HepG2 (cell line): ENCODE data around the gene NRP1. TPM values are rescaled to one million over a fixed set of nuclear protein-coding genes. Genes with fewer than 3 reads are reported as not detected.

Experiments
- ATAC-seq: fragments of 200-7000 bp; cut with Tn5 transposase; 3 replicates; pipeline ENCODE4 v1.9.1; 2020; ENCODE audit warnings: mild to moderate bottlenecking, moderate library complexity
- BruUV-seq: library from RNA; stranded (reverse); fragments of 400-500 nt; replicated peaks from 2 replicates; lab custom pipeline; 2021; lab: Mats Ljungman, UMichigan
- CTCF ChIA-PET: fragments of 300-600 bp; formaldehyde crosslinking; extraction: SDS; loops from one replicate; lab custom pipeline; 2021; ENCODE audit warnings: low total read pairs, inconsistent platforms, low intra/inter-chr PET ratio; lab: Yijun Ruan, JAX
- POLR2A ChIA-PET: fragments of 350-600 bp; sonication (Branson Sonifier 250); formaldehyde crosslinking; loops from one replicate; lab custom pipeline; 2020; ENCODE audit warnings: antibody characterized with exemption, inconsistent platforms; lab: Yijun Ruan, JAX
- DNase-seq: peaks from one replicate; pipeline ENCODE4 v3.0.0-alpha.2; 2015; ENCODE audit warnings: low spot score
- FAIRE-seq: peaks from 3 replicates; lab custom pipeline; 2011; peaks lifted over from hg19 to GRCh38; lab: Jason Lieb, UNC
- H2AFZ ChIP-seq: one replicate; pipeline ENCODE4 v1.6.1; 2011; ENCODE audit warnings: low read length, inconsistent platforms
- H3K27ac ChIP-seq: fragments of 300-600 bp; 3 replicates; pipeline ENCODE4 v1.8.0; 2011; ENCODE audit warnings: mixed run types, mild to moderate bottlenecking, mixed read lengths, low read length, inconsistent platforms; ENCODE audit not compliant: insufficient read depth; ENCODE audit errors: extremely low read length
- H3K27me3 ChIP-seq, 2 experiments: fragments of 200-600 bp in 1 of 2; 2 replicates in 1 of 2; 3 replicates in 1 of 2; pipeline versions ENCODE4 v1.6.0 to v1.8.0; 2011; ENCODE audit warnings: low read length in 2 of 2, mild to moderate bottlenecking in 2 of 2, moderate library complexity in 2 of 2, inconsistent platforms in 1 of 2; ENCODE audit not compliant: insufficient read depth in 2 of 2, control insufficient read depth in 1 of 2
- H3K36me3 ChIP-seq, 2 experiments: fragments of 200-600 bp in 1 of 2; replicated peaks in 1 of 2; 2 replicates in 1 of 2; 3 replicates in 1 of 2; pipeline versions ENCODE4 v1.5.1 to v1.8.0; 2011; ENCODE audit warnings: low read length in 2 of 2, inconsistent platforms in 1 of 2; ENCODE audit not compliant: insufficient read depth in 2 of 2, control insufficient read depth in 1 of 2
- H3K4me1 ChIP-seq: 2 replicates; pipeline ENCODE4 v1.5.1; 2012; ENCODE audit warnings: low read length, inconsistent platforms; ENCODE audit not compliant: insufficient read depth
- H3K4me2 ChIP-seq: 2 replicates; pipeline ENCODE4 v1.6.0; 2011; ENCODE audit warnings: low read depth, low read length, inconsistent platforms
- H3K4me3 ChIP-seq, 3 experiments: fragments of 200-600 bp in 1 of 3; sonication (generic), shearing (Covaris generic) in 1 of 3; replicated peaks in 1 of 3; 2 replicates each; pipeline ENCODE4 v1.5.1; 2011 to 2016; ENCODE audit warnings: low read length in 3 of 3, inconsistent platforms in 2 of 3, low read depth in 2 of 3, mild to moderate bottlenecking in 2 of 3, control low read depth in 1 of 3, mixed read lengths in 1 of 3; ENCODE audit not compliant: insufficient read depth in 1 of 3
- H3K79me2 ChIP-seq: one replicate; pipeline ENCODE4 v1.6.1; 2011; ENCODE audit warnings: low read length, inconsistent platforms; ENCODE audit not compliant: insufficient read depth
- H3K9ac ChIP-seq: 2 replicates; pipeline ENCODE4 v1.6.0; 2011; ENCODE audit warnings: mild to moderate bottlenecking, low read depth, low read length, inconsistent platforms; ENCODE audit not compliant: insufficient read depth
- H3K9me3 ChIP-seq: 2 replicates; pipeline ENCODE4 v1.5.1; 2012; ENCODE audit warnings: mild to moderate bottlenecking, low read length
- H4K20me1 ChIP-seq: 2 replicates; pipeline ENCODE4 v1.6.0; 2011; ENCODE audit warnings: inconsistent platforms, mild to moderate bottlenecking, low read length, moderate library complexity; ENCODE audit not compliant: insufficient read depth
- CAMTA2 ChIP-seq: sonication (generic); formaldehyde crosslinking; IDR thresholded peaks from 2 replicates; pipeline ENCODE4 v1.4.0; 2020; ENCODE audit warnings: mild to moderate bottlenecking, missing genetic modification reagents, borderline replicate concordance
- CEBPG ChIP-seq: IDR thresholded peaks from 2 replicates; pipeline ENCODE4 v1.6.1; 2016
- ELF1 ChIP-seq: sonication (generic); formaldehyde crosslinking; IDR thresholded peaks from 2 replicates; pipeline ENCODE4 v1.4.0; 2020; ENCODE audit warnings: missing genetic modification reagents
- FOXC1 ChIP-seq: sonication (generic); formaldehyde crosslinking; IDR thresholded peaks from 2 replicates; pipeline ENCODE4 v1.8.0; 2022; ENCODE audit warnings: mild to moderate bottlenecking, missing genetic modification reagents, borderline replicate concordance
- KLF9 ChIP-seq: IDR thresholded peaks from 2 replicates; pipeline ENCODE4 v1.6.1; 2016; ENCODE audit warnings: low read depth
- PITX1 ChIP-seq: sonication (generic); formaldehyde crosslinking; IDR thresholded peaks from 2 replicates; pipeline ENCODE4 v1.5.1; 2020; ENCODE audit warnings: mild to moderate bottlenecking, missing genetic modification reagents
- YEATS4 ChIP-seq: sonication (generic); formaldehyde crosslinking; IDR thresholded peaks from 2 replicates; pipeline ENCODE4 v1.4.0; 2020; ENCODE audit warnings: missing genetic modification reagents, borderline replicate concordance
- ZBTB8A ChIP-seq: sonication (generic); formaldehyde crosslinking; IDR thresholded peaks from 2 replicates; pipeline ENCODE4 v1.4.0; 2020; ENCODE audit warnings: mild to moderate bottlenecking, low read depth, missing genetic modification reagents, borderline replicate concordance
- ZNF431 ChIP-seq: sonication (generic); formaldehyde crosslinking; IDR thresholded peaks from 2 replicates; pipeline ENCODE4 v1.9.0; 2022; ENCODE audit warnings: missing genetic modification reagents, low read depth, mild to moderate bottlenecking, borderline replicate concordance
- ZNF616 ChIP-seq: sonication (generic); formaldehyde crosslinking; IDR thresholded peaks from 2 replicates; pipeline ENCODE4 v1.5.0; 2020; ENCODE audit warnings: low read depth, mild to moderate bottlenecking, missing genetic modification reagents
- ZNF839 ChIP-seq: sonication (generic); formaldehyde crosslinking; IDR thresholded peaks from 2 replicates; pipeline ENCODE4 v1.4.0; 2020; ENCODE audit warnings: missing genetic modification reagents, mild to moderate bottlenecking, borderline replicate concordance
- ZNF878 ChIP-seq: sonication (generic); formaldehyde crosslinking; IDR thresholded peaks from 2 replicates; pipeline ENCODE4 v1.8.1; 2023; ENCODE audit warnings: mild to moderate bottlenecking, missing genetic modification reagents, moderate library complexity
- ZSCAN12 ChIP-seq: sonication (generic); formaldehyde crosslinking; IDR thresholded peaks from 2 replicates; pipeline ENCODE4 v1.9.0; 2021; ENCODE audit warnings: mild to moderate bottlenecking, missing genetic modification reagents
- WGBS: methylation state at CpG from one replicate; pipeline ENCODE4 v1.1.6; 2017; ENCODE audit warnings: low lambda C conversion rate; 5-methylcytosine and 5-hydroxymethylcytosine counted together
- in situ Hi-C: cut with HindIII; loops from 2 replicates; pipeline ENCODE4 v1.10.0; 2017; ENCODE audit warnings: low pct_unique_long_range_greater_than_20kb; ENCODE audit not compliant: extremely low pct_ligation_motif_present
- intact Hi-C: fragments of 100-400 bp; cut with micrococcal nuclease; formaldehyde crosslinking; loops from one replicate; pipeline ENCODE4 v1.10.0; 2022; ENCODE audit not compliant: unreplicated experiment
- polyA plus RNA-seq, 8 experiments: library from polyadenylated mRNA; depleted of rRNA in 3 of 8; stranded (reverse) in 7 of 8; unstranded in 1 of 8; fragments of >200 nt; fragmentation: Illumina TruSeq in 4 of 8; extraction: Trizol in 4 of 8; gene quantifications; 2 replicates each; pipeline versions ENCODE4 v1.2.1 to v1.2.3, GENCODE V29; 2011 to 2016; ENCODE audit warnings: low read depth in 4 of 8, missing spikeins in 1 of 8, mixed read lengths in 1 of 8; ENCODE audit not compliant: insufficient read depth in 1 of 8
- total RNA-seq, 5 experiments: library from RNA; depleted of rRNA; stranded (reverse); fragments of >200 nt; fragmentation: Illumina TruSeq; extraction: Trizol; gene quantifications; 2 replicates each; pipeline ENCODE4 v1.2.3, GENCODE V29; 2016; ENCODE audit warnings: low read depth in 1 of 5
- TF ChIP-seq, protein P1 (sequence below): sonication (generic); formaldehyde crosslinking; IDR thresholded peaks from 2 replicates; pipeline ENCODE4 v1.9.0; 2021; ENCODE audit warnings: mild to moderate bottlenecking, missing genetic modification reagents
- TF ChIP-seq, protein P2 (sequence below): sonication (generic); formaldehyde crosslinking; IDR thresholded peaks from 2 replicates; pipeline ENCODE4 v1.5.0; 2020; ENCODE audit warnings: missing genetic modification reagents
- TF ChIP-seq, protein P3 (sequence below): fragments of 450-650 bp; IDR thresholded peaks from 2 replicates; pipeline ENCODE4 v1.6.1; 2017
- TF ChIP-seq, protein P4 (sequence below): sonication (generic); formaldehyde crosslinking; IDR thresholded peaks from 2 replicates; pipeline ENCODE4 v1.4.0; 2020; ENCODE audit warnings: missing genetic modification reagents

Gene NRP1
- total and polyA plus RNA-seq, 2 of the 13 experiments (the other 11 are each of a cell fraction or from before 2014, with no cell fraction given), result 5.3 to 5.8 TPM

DNA sequence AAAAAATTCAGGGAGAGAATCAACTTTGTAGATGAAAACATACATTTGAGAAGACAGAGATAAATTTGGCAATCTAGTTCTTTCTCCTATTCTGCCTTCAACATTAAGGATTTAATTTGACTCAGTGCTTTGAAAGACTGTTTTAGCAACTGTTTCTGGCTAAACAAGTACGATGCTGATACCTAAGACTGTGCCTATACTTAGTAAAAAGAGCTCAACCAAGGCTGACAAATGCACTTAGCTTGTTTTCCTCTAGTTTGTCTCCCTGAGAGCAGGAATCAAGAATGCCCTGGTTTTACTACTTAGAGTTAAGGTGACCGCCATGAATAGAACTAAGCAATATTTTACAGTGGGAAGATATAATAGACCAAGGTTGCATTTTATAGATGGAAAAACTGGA, 49.5 kb downstream of the NRP1 start:
- H3K9ac ChIP-seq, result no peak overlapping the region
- no peak for TF ChIP-seq FOXC1 (CRISPR knock-in tag)
- no peak for TF ChIP-seq ZNF616 (CRISPR knock-in tag)
- no peak for TF ChIP-seq CAMTA2 (CRISPR knock-in tag)
- no peak for TF ChIP-seq CEBPG (CRISPR knock-in tag)
- no peak for TF ChIP-seq ZNF431 (CRISPR knock-in tag)
- TF ChIP-seq, protein P1, sequence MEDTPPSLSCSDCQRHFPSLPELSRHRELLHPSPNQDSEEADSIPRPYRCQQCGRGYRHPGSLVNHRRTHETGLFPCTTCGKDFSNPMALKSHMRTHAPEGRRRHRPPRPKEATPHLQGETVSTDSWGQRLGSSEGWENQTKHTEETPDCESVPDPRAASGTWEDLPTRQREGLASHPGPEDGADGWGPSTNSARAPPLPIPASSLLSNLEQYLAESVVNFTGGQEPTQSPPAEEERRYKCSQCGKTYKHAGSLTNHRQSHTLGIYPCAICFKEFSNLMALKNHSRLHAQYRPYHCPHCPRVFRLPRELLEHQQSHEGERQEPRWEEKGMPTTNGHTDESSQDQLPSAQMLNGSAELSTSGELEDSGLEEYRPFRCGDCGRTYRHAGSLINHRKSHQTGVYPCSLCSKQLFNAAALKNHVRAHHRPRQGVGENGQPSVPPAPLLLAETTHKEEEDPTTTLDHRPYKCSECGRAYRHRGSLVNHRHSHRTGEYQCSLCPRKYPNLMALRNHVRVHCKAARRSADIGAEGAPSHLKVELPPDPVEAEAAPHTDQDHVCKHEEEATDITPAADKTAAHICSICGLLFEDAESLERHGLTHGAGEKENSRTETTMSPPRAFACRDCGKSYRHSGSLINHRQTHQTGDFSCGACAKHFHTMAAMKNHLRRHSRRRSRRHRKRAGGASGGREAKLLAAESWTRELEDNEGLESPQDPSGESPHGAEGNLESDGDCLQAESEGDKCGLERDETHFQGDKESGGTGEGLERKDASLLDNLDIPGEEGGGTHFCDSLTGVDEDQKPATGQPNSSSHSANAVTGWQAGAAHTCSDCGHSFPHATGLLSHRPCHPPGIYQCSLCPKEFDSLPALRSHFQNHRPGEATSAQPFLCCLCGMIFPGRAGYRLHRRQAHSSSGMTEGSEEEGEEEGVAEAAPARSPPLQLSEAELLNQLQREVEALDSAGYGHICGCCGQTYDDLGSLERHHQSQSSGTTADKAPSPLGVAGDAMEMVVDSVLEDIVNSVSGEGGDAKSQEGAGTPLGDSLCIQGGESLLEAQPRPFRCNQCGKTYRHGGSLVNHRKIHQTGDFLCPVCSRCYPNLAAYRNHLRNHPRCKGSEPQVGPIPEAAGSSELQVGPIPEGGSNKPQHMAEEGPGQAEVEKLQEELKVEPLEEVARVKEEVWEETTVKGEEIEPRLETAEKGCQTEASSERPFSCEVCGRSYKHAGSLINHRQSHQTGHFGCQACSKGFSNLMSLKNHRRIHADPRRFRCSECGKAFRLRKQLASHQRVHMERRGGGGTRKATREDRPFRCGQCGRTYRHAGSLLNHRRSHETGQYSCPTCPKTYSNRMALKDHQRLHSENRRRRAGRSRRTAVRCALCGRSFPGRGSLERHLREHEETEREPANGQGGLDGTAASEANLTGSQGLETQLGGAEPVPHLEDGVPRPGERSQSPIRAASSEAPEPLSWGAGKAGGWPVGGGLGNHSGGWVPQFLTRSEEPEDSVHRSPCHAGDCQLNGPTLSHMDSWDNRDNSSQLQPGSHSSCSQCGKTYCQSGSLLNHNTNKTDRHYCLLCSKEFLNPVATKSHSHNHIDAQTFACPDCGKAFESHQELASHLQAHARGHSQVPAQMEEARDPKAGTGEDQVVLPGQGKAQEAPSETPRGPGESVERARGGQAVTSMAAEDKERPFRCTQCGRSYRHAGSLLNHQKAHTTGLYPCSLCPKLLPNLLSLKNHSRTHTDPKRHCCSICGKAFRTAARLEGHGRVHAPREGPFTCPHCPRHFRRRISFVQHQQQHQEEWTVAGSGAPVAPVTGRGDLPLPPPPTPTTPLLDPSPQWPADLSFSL (CRISPR knock-in tag), result no peak
- no peak for TF ChIP-seq YEATS4 (CRISPR knock-in tag)
- no peak for TF ChIP-seq ZBTB8A (CRISPR knock-in tag)
- TF ChIP-seq, protein P2, sequence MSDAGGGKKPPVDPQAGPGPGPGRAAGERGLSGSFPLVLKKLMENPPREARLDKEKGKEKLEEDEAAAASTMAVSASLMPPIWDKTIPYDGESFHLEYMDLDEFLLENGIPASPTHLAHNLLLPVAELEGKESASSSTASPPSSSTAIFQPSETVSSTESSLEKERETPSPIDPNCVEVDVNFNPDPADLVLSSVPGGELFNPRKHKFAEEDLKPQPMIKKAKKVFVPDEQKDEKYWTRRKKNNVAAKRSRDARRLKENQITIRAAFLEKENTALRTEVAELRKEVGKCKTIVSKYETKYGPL, result no peak
- TF ChIP-seq ZNF839, result no peak
- no peak for TF ChIP-seq PITX1 (CRISPR knock-in tag)
- TF ChIP-seq ELF1 (CRISPR knock-in tag), result no peak
- TF ChIP-seq, protein P3, sequence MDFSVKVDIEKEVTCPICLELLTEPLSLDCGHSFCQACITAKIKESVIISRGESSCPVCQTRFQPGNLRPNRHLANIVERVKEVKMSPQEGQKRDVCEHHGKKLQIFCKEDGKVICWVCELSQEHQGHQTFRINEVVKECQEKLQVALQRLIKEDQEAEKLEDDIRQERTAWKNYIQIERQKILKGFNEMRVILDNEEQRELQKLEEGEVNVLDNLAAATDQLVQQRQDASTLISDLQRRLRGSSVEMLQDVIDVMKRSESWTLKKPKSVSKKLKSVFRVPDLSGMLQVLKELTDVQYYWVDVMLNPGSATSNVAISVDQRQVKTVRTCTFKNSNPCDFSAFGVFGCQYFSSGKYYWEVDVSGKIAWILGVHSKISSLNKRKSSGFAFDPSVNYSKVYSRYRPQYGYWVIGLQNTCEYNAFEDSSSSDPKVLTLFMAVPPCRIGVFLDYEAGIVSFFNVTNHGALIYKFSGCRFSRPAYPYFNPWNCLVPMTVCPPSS, result no peak
- no peak for TF ChIP-seq KLF9
- no peak for TF ChIP-seq ZSCAN12 (CRISPR knock-in tag)
- TF ChIP-seq, protein P4, sequence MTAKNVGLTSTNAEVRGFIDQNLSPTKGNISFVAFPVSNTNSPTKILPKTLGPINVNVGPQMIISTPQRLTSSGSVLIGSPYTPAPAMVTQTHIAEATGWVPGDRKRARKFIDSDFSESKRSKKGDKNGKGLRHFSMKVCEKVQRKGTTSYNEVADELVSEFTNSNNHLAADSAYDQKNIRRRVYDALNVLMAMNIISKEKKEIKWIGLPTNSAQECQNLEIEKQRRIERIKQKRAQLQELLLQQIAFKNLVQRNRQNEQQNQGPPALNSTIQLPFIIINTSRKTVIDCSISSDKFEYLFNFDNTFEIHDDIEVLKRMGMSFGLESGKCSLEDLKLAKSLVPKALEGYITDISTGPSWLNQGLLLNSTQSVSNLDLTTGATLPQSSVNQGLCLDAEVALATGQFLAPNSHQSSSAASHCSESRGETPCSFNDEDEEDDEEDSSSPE (CRISPR knock-in tag), result no peak
- TF ChIP-seq ZNF878, result no peak

More for the DNA sequence above, 49.5 kb downstream of the NRP1 start:
- CTCF ChIA-PET, result no interaction called here
- intact Hi-C loops (no loop called here), in situ Hi-C loops (no loop called here)
- DNase-seq, result no peak
- Histone ChIP-seq H3K9me3 (no peaks in the 10 kb centered on the region), H3K79me2 (no peaks in the 10 kb centered on the region), H4K20me1 (no peaks in the 10 kb centered on the region), H3K4me1 (peaks cover 32% of the 10 kb centered on the region), H3K27me3 (no peaks in the 10 kb centered on the region), H3K4me3 (no peak overlapping the region), H2AFZ (no peak overlapping the region), H3K36me3 (no peaks in the 10 kb centered on the region), H3K4me2 (no peak overlapping the region), H3K27ac (no peak overlapping the region)
- POLR2A ChIA-PET, result no interaction called here
- no TSS peak for BruUV-seq
- FAIRE-seq, result no peak
- ATAC-seq, result no peak
- WGBS, result 100% methylated on average over 2 of the region's 2 CpGs
